Measurements from ENCODE around the gene ASIC4. TPM values are rescaled to one million over a fixed set of nuclear protein-coding genes. Genes with fewer than 3 reads are reported as not detected.

Gene ASIC4
- total and polyA plus RNA-seq, 3 experiments from 2014 or later, result not detected

- H3K4me1 ChIP-seq (ENCODE audit: insufficient read depth, low read length), result peaks cover 8% of the 10 kb centered on the region
- no peak overlapping the region for H3K4me3 ChIP-seq (ENCODE audit: low read length)
- ChIA-PET CTCF (interaction anchor here (1.0 to 7.4 kb wide), 6 partner anchors 14 to 123 kb away, joined by 3 to 102 read pairs (median 4); partner anchors contain the start of gene GMPPA), POLR2A (no interaction called here)
- peaks cover 42% of the 10 kb centered on the region for H3K27me3 ChIP-seq (ENCODE audit: insufficient read depth, low read length, poor library complexity, severe bottlenecking)
- no peaks in the 10 kb centered on the region for H3K36me3 ChIP-seq (ENCODE audit: insufficient read depth, low read length)
- no peak for DNase-seq
- no peaks in the 10 kb centered on the region for H3K9me3 ChIP-seq (ENCODE audit: low read length)
- Mint-ChIP-seq H3K4me1 (peaks cover 9 to 18% (median 14%) of the 10 kb centered on the region in 3 donors), H3K27ac (no peak overlapping the region), H3K27me3 (peaks cover 58 to 88% of the 10 kb centered on the region in 2 donors), H3K4me3 (no peak overlapping the region), H3K36me3 (no peaks in the 10 kb centered on the region), H3K9me3 (no peaks in the 10 kb centered on the region)
- peak overlapping the region; percentile 51 for H3K27ac ChIP-seq (ENCODE audit: low read depth, low read length)
These were observed 11.4 kb downstream of the ASIC4 start for GRCh38 chr2:219525533-219526232.

GRCh38 chr2:219526320-219527075 is 12.2 kb downstream of the ASIC4 start:
- Mint-ChIP-seq H3K4me1 (peaks cover 9 to 18% (median 14%) of the 10 kb centered on the region in 3 donors), H3K27me3 (peaks cover 54 to 87% of the 10 kb centered on the region in 2 donors), H3K27ac (no peak overlapping the region), H3K9me3 (no peaks in the 10 kb centered on the region), H3K36me3 (no peaks in the 10 kb centered on the region), H3K4me3 (no peak overlapping the region)
- Histone ChIP-seq H3K9me3 (ENCODE audit: low read length) (no peaks in the 10 kb centered on the region), H3K4me3 (ENCODE audit: low read length) (no peak overlapping the region), H3K27ac (ENCODE audit: low read depth, low read length) (peak overlapping the region; percentile 51), H3K27me3 (ENCODE audit: insufficient read depth, low read length, poor library complexity, severe bottlenecking) (peaks cover 43% of the 10 kb centered on the region), H3K36me3 (ENCODE audit: insufficient read depth, low read length) (no peaks in the 10 kb centered on the region), H3K4me1 (ENCODE audit: insufficient read depth, low read length) (peaks cover 8% of the 10 kb centered on the region)
- DNase-seq, result no peak
- POLR2A ChIA-PET, result no interaction called here
- CTCF ChIA-PET, result interaction anchor here (1.0 to 7.4 kb wide), 7 partner anchors 15 to 124 kb away, joined by 3 to 102 read pairs (median 4); partner anchors contain the start of gene GMPPA

- Mint-ChIP-seq H3K27ac (no peak overlapping the region), H3K4me3 (no peak overlapping the region), H3K4me1 (peaks cover 5 to 13% (median 8%) of the 10 kb centered on the region in 3 donors), H3K9me3 (no peaks in the 10 kb centered on the region), H3K27me3 (peaks cover 48 to 85% of the 10 kb centered on the region in 2 donors), H3K36me3 (no peaks in the 10 kb centered on the region)
- ChIA-PET POLR2A (no interaction called here), CTCF (interaction anchor here (1.1 to 7.4 kb wide), 4 partner anchors 17 to 124 kb away, joined by 6 to 102 read pairs (median 54); partner anchors contain the start of gene GMPPA)
- no peak overlapping the region for H3K4me3 ChIP-seq (ENCODE audit: low read length)
- H3K27me3 ChIP-seq (ENCODE audit: insufficient read depth, low read length, poor library complexity, severe bottlenecking), result peaks cover 43% of the 10 kb centered on the region
- H3K4me1 ChIP-seq (ENCODE audit: insufficient read depth, low read length), result peaks cover 8% of the 10 kb centered on the region
- no peaks in the 10 kb centered on the region for H3K9me3 ChIP-seq (ENCODE audit: low read length)
- peak overlapping the region; percentile 51 for H3K27ac ChIP-seq (ENCODE audit: low read depth, low read length)
- DNase-seq, result no peak
- no peaks in the 10 kb centered on the region for H3K36me3 ChIP-seq (ENCODE audit: insufficient read depth, low read length)
These were observed 12.8 kb downstream of the ASIC4 start for GRCh38 chr2:219527076-219527394.

GRCh38 chr2:219527472-219527871 is 13.2 kb downstream of the ASIC4 start:
- Mint-ChIP-seq H3K27ac (peak overlapping the region in 1 of 8 donors; percentile 16), H3K36me3 (no peaks in the 10 kb centered on the region), H3K4me3 (no peak overlapping the region), H3K27me3 (peaks cover 47 to 84% of the 10 kb centered on the region in 2 donors), H3K9me3 (no peaks in the 10 kb centered on the region), H3K4me1 (peaks cover 3 to 11% (median 7%) of the 10 kb centered on the region in 3 donors)
- ChIA-PET POLR2A (no interaction called here), CTCF (interaction anchor here (0.7 to 7.4 kb wide), 8 partner anchors 13 to 139 kb away, joined by 3 to 102 read pairs (median 3); partner anchors contain the start of gene GMPPA)
- Histone ChIP-seq H3K27ac (ENCODE audit: low read depth, low read length) (no peak overlapping the region), H3K36me3 (ENCODE audit: insufficient read depth, low read length) (no peaks in the 10 kb centered on the region), H3K9me3 (ENCODE audit: low read length) (no peaks in the 10 kb centered on the region), H3K27me3 (ENCODE audit: insufficient read depth, low read length, poor library complexity, severe bottlenecking) (peaks cover 43% of the 10 kb centered on the region), H3K4me1 (ENCODE audit: insufficient read depth, low read length) (peaks cover 8% of the 10 kb centered on the region), H3K4me3 (ENCODE audit: low read length) (no peak overlapping the region)
- DNase-seq, result no peak

- H3K4me3 ChIP-seq (ENCODE audit: low read length), result no peak overlapping the region
- ChIA-PET CTCF (interaction anchor here (0.6 to 7.4 kb wide), 45 partner anchors 10 to 548 kb away, joined by 3 to 102 read pairs (median 4); partner anchors contain the start of genes ASIC4, CHPF, DNAJB2 and DNPEP), POLR2A (interaction anchor here (0.6 kb wide), 1 partner anchor 11 kb away, joined by 3 read pairs; no protein-coding TSS in a partner anchor)
- Mint-ChIP-seq H3K36me3 (no peaks in the 10 kb centered on the region), H3K4me1 (peaks cover 0 to 4% (median 0%) of the 10 kb centered on the region in 3 donors), H3K27ac (peak overlapping the region in 1 of 8 donors; percentile 45), H3K4me3 (no peak overlapping the region), H3K27me3 (peaks cover 25 to 73% of the 10 kb centered on the region in 2 donors), H3K9me3 (no peaks in the 10 kb centered on the region)
- peaks cover 23% of the 10 kb centered on the region for H3K27me3 ChIP-seq (ENCODE audit: insufficient read depth, low read length, poor library complexity, severe bottlenecking)
- no peak overlapping the region for H3K27ac ChIP-seq (ENCODE audit: low read depth, low read length)
- no peaks in the 10 kb centered on the region for H3K36me3 ChIP-seq (ENCODE audit: insufficient read depth, low read length)
- H3K9me3 ChIP-seq (ENCODE audit: low read length), result no peaks in the 10 kb centered on the region
- H3K4me1 ChIP-seq (ENCODE audit: insufficient read depth, low read length), result peaks cover 4% of the 10 kb centered on the region
- DNase-seq, result peak; percentile 75 to 87 (median 77)
These were observed 16.0 kb downstream of the ASIC4 start for GRCh38 chr2:219530048-219530963.

- Histone ChIP-seq H3K27me3 (ENCODE audit: insufficient read depth, low read length, poor library complexity, severe bottlenecking) (peaks cover 16% of the 10 kb centered on the region), H3K9me3 (ENCODE audit: low read length) (no peaks in the 10 kb centered on the region), H3K27ac (ENCODE audit: low read depth, low read length) (no peak overlapping the region), H3K4me3 (ENCODE audit: low read length) (no peak overlapping the region), H3K36me3 (ENCODE audit: insufficient read depth, low read length) (no peaks in the 10 kb centered on the region), H3K4me1 (ENCODE audit: insufficient read depth, low read length) (peaks cover 4% of the 10 kb centered on the region)
- DNase-seq, result no peak
- POLR2A ChIA-PET, result no interaction called here
- peaks cover 20 to 62% of the 10 kb centered on the region in 2 donors for H3K27me3 Mint-ChIP-seq
- peaks cover 0 to 4% (median 0%) of the 10 kb centered on the region in 3 donors for H3K4me1 Mint-ChIP-seq
- no peaks in the 10 kb centered on the region for H3K9me3 Mint-ChIP-seq
- H3K27ac Mint-ChIP-seq, result peak overlapping the region in 1 of 8 donors; percentile 69
- no peak overlapping the region for H3K4me3 Mint-ChIP-seq
- CTCF ChIA-PET, result interaction anchor here (0.8 to 7.4 kb wide), 14 partner anchors 10 to 550 kb away, joined by 3 to 102 read pairs (median 4); partner anchors contain the start of genes CHPF, GMPPA, STK11IP and TMEM198
- H3K36me3 Mint-ChIP-seq, result no peaks in the 10 kb centered on the region
These were observed 17.5 kb downstream of the ASIC4 start for GRCh38 chr2:219531639-219532377.

- peaks cover 20 to 57% of the 10 kb centered on the region in 2 donors for H3K27me3 Mint-ChIP-seq
- peaks cover 0 to 4% (median 0%) of the 10 kb centered on the region in 3 donors for H3K4me1 Mint-ChIP-seq
- Histone ChIP-seq H3K9me3 (ENCODE audit: low read length) (no peaks in the 10 kb centered on the region), H3K27ac (ENCODE audit: low read depth, low read length) (no peak overlapping the region), H3K27me3 (ENCODE audit: insufficient read depth, low read length, poor library complexity, severe bottlenecking) (peaks cover 16% of the 10 kb centered on the region), H3K4me3 (ENCODE audit: low read length) (no peak overlapping the region), H3K4me1 (ENCODE audit: insufficient read depth, low read length) (peaks cover 4% of the 10 kb centered on the region), H3K36me3 (ENCODE audit: insufficient read depth, low read length) (no peaks in the 10 kb centered on the region)
- ChIA-PET POLR2A (no interaction called here), CTCF (interaction anchor here (0.8 to 7.4 kb wide), 7 partner anchors 9 to 130 kb away, joined by 3 to 102 read pairs (median 4); partner anchors contain the start of genes CHPF, GMPPA and TMEM198)
- H3K9me3 Mint-ChIP-seq, result no peaks in the 10 kb centered on the region
- H3K36me3 Mint-ChIP-seq, result no peaks in the 10 kb centered on the region
- DNase-seq, result no peak
- H3K27ac Mint-ChIP-seq, result no peak overlapping the region
- no peak overlapping the region for H3K4me3 Mint-ChIP-seq
These were observed 18.0 kb downstream of the ASIC4 start for GRCh38 chr2:219532378-219532649.
